GM19438 (cell line): Measurements from ENCODE around the gene PLCG1.

ENCODE experiments used
- ATAC-seq: cut with Tn5 transposase; IDR thresholded peaks from one replicate; pipeline ENCODE4 v1.9.1; 2021; ENCODE audit warnings: low read depth; ENCODE audit not compliant: unreplicated experiment

Gene PLCG1

GRCh38 chr20:41202426-41202825, 65.1 kb downstream of the PLCG1 start:
- no peak for ATAC-seq

GRCh38 chr20:41203660-41204059, 66.3 kb downstream of the PLCG1 start:
- ATAC-seq: no peak

- no peak for ATAC-seq
Observed at GRCh38 chr20:41204304-41205265, 67.2 kb downstream of the PLCG1 start.

GRCh38 chr20:41205313-41205712, 68.0 kb downstream of the PLCG1 start:
- no peak for ATAC-seq

GRCh38 chr20:41213150-41213820, 75.9 kb downstream of the PLCG1 start:
- no peak for ATAC-seq

GRCh38 chr20:41214202-41214601, 76.9 kb downstream of the PLCG1 start:
- ATAC-seq: no peak

- no peak for ATAC-seq
Observed at GRCh38 chr20:41214666-41215065, 77.3 kb downstream of the PLCG1 start.

- no peak for ATAC-seq
Observed at GRCh38 chr20:41217422-41217821, 80.1 kb downstream of the PLCG1 start.

GRCh38 chr20:41218466-41218865, 81.1 kb downstream of the PLCG1 start:
- no peak for ATAC-seq

- ATAC-seq: no peak
Observed at GRCh38 chr20:41219824-41220223, 82.5 kb downstream of the PLCG1 start.

GRCh38 chr20:41221614-41222218, 84.4 kb downstream of the PLCG1 start:
- no peak for ATAC-seq

GRCh38 chr20:41222296-41222695, 85.0 kb downstream of the PLCG1 start:
- no peak for ATAC-seq

GRCh38 chr20:41222703-41223102, 85.4 kb downstream of the PLCG1 start:
- no peak for ATAC-seq

- no peak for ATAC-seq
Observed at GRCh38 chr20:41223112-41223511, 85.8 kb downstream of the PLCG1 start.

- no peak for ATAC-seq
Observed at GRCh38 chr20:41224281-41224680, 86.9 kb downstream of the PLCG1 start.

GRCh38 chr20:41225091-41225490, 87.7 kb downstream of the PLCG1 start:
- no peak for ATAC-seq

GRCh38 chr20:41226426-41226825, 89.1 kb downstream of the PLCG1 start:
- no peak for ATAC-seq
